ENCODE results near the gene ZNF500.

The ZNF500 gene

DNA sequence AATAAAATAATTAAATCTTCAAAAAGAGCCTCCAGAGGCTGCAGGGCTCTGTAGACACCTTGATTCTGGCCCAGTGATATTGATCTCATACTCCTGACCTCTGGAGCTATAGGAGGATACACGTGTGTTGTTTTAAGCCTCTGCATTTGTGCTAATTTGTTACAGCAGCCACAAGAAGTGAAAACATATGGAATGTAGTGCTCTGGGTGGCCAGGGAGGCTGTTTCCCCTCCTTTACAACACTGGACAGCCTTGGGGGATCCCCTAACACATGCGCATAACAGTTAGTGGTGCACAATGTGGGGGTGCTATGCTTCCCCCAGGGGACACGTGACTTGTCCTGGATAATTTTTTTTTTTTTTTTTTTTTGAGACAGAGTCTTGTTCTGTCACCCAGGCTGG lies 4.7 kb upstream of the ZNF500 start:
- no peak for DNase-seq (ENCODE audit: insufficient read length, low spot score)
- FAIRE-seq = no peak
- TF ChIP-seq POLR2A (IDR thresholded peaks at IDR 0.05; ENCODE audit: low read depth, low read length) = no peak

DNA sequence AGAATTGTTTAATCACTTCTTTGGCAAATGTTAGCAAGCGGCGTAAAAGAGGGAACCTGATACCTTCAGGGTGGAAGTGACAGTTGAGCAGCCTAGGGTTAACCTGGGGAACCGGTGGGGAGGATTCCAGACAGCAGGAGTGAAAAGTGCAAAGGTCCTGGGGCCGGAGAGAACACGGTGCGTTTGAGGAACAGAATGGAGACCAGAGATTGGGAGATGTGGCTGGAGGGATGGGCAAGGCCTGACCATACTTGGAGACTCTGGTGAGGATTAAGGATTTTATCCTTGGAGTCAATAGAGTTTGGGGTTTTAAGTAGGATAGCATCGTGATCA lies 2.3 kb upstream of the ZNF500 start:
- FAIRE-seq (no peak), DNase-seq (ENCODE audit: insufficient read length, low spot score) (no peak)
- no peak for TF ChIP-seq POLR2A (IDR thresholded peaks at IDR 0.05; ENCODE audit: low read depth, low read length)

GRCh38 chr16:4768549-4769305 lies 1.8 kb upstream of the ZNF500 start:
- TF ChIP-seq POLR2A (IDR thresholded peaks at IDR 0.05; ENCODE audit: low read depth, low read length) = peak; percentile 80
- no peak for FAIRE-seq

GRCh38 chr16:4767872-4768548 lies 1.0 kb upstream of the ZNF500 start:
- no peak for TF ChIP-seq POLR2A (IDR thresholded peaks at IDR 0.05; ENCODE audit: low read depth, low read length)
- DNase-seq (ENCODE audit: insufficient read length, low spot score) = no peak
- no peak for FAIRE-seq

More at GRCh38 chr16:4768549-4769305, 1.8 kb upstream of the ZNF500 start:
- peak; percentile 98 for DNase-seq (ENCODE audit: insufficient read length, low spot score)

DNA sequence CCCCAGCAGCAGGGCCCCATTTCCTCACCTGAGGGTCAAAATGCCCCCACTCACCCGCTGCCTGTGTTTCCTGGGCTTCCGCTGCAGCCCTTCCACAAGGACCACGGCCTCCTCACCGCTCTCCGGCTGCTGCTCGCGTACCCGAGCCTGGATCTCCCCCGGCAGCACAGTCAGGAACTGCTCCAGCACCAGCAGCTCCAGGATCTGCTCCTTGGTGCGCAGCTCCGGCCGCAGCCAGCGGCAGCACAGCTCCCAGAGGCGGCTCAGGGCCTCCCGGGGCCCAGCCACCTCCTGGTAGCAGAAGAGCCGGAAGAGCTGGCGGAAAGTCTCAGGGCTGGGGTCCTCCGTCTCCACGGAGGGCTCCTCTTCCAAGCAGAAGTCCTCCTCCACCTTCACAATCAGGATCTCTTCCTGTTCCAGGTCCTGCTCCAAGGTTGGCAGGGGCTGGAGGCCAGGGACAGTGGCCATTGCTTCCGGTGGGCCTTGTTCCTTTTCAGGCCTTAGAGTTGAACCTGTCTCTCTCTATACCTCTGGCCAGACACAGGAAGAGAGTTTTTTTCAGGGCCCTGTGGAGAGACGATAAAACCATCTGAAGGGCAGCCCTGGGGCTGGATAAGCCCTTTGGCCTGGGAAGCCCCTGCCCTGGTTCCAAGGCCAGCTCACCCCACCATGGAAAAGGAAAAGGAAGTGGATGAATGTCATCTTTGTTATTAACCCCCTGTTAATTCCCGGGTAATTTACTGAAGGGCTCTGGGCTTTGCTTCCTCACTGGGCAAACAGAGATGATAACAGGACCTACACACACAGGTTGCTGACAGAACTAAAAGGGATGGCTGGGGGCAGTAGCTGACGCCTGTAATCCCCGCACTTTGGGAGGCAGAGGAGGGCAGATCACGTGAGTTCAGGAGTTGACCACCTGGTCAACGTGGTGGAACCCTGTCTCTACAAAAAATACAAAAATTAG lies 1.2 kb downstream of the ZNF500 start:
- no peak for DNase-seq (ENCODE audit: insufficient read length, low spot score)
- FAIRE-seq = no peak
- TF ChIP-seq POLR2A (IDR thresholded peaks at IDR 0.05; ENCODE audit: low read depth, low read length) = no peak

DNA sequence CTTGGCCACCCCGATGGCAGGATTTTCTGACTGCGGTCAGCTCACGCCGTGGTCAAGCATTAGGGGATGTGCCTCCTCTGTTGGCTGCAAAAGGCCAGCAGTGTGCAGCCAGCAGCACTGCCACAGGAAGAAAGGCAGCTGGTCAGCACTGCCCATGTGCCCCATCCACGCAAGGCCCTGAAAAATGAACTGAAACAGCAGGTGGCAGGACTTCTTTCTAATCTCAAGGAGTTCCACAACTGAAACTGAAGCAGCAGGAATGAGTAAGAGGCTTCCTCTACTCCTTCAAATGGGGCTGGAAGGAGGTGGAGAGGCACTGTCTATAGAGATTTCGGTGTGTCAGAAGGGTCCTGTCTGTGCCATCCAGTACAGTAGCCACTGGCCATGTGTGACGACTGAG lies 3.2 kb downstream of the ZNF500 start:
- FAIRE-seq = no peak
- DNase-seq (ENCODE audit: insufficient read length, low spot score) = no peak
- no peak for TF ChIP-seq POLR2A (IDR thresholded peaks at IDR 0.05; ENCODE audit: low read depth, low read length)

DNA sequence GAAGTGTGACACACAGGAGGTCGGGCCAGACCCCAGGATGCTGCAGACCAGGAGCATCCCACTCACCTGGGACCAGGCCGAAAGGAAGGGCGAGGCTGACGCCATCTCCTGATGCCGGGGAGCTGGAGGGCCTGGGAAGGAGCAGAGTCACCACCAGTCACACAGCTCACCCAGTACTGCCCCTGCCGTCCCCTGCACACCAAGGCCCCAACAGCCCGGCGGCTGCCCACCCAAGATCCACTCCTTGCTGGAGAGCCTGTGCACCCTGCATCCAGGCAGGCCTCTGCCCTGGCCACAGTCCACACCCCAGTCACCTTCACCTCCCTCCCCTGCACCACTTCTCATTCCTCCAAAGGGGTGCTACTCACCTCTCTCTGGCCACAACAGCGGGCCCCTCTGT lies 4.8 kb downstream of the ZNF500 start:
- TF ChIP-seq POLR2A (IDR thresholded peaks at IDR 0.05; ENCODE audit: low read depth, low read length) = no peak
- no peak for DNase-seq (ENCODE audit: insufficient read length, low spot score)
- no peak for FAIRE-seq

DNA sequence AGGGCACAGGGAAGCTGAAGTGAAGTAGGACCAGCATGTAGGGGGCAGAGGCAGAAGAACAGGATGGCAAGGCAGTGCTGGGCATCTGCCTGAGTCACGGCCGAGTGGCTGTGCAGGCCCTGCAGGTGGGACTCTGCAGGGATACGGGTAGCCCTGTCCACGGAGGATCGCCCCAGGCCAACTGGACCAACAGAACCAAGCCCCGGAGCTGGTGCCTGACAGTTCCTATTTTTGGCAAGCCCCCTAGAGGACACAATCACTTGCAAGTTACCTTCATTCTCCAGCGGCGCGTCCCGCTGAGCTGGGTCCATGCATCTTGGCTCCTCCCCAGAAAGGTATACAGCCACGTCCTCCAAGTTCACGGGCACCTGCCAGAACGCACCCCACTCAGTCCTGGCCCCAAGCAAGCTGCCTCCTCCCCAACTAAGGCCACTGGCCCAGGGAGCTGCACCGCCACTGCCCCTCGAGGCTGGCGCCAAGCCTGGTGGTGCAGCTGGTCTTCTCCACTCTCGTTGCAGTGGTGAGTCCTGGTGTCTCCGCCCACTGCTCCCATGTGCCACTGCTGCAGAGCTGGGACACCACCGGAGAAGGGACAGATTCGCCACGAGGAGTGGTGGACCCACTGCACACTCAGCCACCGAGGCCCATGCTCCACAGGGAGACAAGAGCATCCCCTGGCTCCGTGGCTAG lies 6.6 kb downstream of the ZNF500 start:
- FAIRE-seq (no peak), DNase-seq (ENCODE audit: insufficient read length, low spot score) (no peak)
- no peak for TF ChIP-seq POLR2A (IDR thresholded peaks at IDR 0.05; ENCODE audit: low read depth, low read length)

GRCh38 chr16:4755687-4756086 lies 11.3 kb downstream of the ZNF500 start:
- DNase-seq (ENCODE audit: insufficient read length, low spot score) (no peak), FAIRE-seq (no peak)
- TF ChIP-seq POLR2A (IDR thresholded peaks at IDR 0.05; ENCODE audit: low read depth, low read length) = no peak

DNA sequence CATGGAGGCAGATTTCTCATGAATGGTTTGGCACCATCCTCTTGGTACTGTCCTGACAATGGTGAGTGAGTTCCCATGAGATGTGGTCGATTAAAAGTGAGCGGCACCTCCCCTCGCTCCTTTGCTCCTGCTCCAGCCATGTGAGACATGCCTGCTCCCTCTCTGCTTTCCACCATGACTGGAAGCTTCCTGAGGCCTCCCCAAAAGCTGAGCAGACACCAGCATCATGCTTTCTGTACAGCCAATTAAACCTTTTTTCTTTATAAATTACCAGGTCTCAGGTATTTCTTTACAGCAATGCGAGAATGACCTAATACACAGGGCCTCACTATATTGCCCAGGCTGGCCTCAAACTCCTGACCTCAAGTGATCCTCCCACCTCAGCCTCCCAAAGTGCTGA lies 12.1 kb downstream of the ZNF500 start:
- no peak for DNase-seq (ENCODE audit: insufficient read length, low spot score)
- TF ChIP-seq POLR2A (IDR thresholded peaks at IDR 0.05; ENCODE audit: low read depth, low read length) = no peak
- FAIRE-seq = no peak

DNA sequence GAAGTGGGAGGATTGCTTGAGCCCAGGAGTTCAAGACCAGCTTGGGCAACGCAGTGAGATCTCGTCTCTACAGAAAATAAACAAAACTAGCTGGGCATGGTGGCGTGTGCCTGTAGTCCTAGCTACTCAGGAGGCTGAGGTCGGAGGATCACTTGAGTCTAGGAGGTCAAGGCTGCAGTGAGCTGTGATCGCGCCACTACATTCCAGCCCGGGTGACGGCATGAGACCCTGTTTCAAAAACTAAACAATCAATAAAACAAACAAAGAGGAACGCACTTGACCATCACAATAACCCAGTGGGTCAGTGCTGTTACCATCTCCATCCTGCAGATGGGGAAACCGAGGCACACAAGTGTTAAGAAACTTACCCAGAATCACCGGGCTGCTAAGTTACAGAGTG lies 13.7 kb downstream of the ZNF500 start:
- FAIRE-seq = no peak
- no peak for TF ChIP-seq POLR2A (IDR thresholded peaks at IDR 0.05; ENCODE audit: low read depth, low read length)
- no peak for DNase-seq (ENCODE audit: insufficient read length, low spot score)

- FAIRE-seq = no peak
- DNase-seq (ENCODE audit: insufficient read length, low spot score) = no peak
- no peak for TF ChIP-seq POLR2A (IDR thresholded peaks at IDR 0.05; ENCODE audit: low read depth, low read length)
Measured at GRCh38 chr16:4752351-4753100, 14.4 kb downstream of the ZNF500 start.

DNA sequence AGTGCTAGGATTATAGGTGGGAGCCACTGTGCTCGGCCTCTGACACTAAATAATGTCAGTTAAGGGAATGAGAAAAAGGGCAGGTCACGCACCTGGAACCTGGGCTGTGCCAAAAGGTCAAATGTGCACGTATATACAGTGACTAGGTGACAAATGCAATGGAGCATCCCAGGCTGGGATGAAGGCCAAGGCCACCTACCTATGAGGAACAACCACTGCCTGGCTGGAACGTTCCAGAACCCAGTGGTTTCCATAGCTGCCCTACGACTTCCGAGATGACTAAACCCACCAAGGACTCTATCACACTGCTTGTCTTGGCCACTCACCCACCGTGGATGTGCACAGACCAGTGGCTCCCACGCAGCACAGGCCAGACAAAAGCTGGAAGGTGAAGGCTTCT lies 16.1 kb downstream of the ZNF500 start:
- no peak for FAIRE-seq

More for the DNA sequence above, 16.1 kb downstream of the ZNF500 start:
- no peak for DNase-seq (ENCODE audit: insufficient read length, low spot score)
- no peak for TF ChIP-seq POLR2A (IDR thresholded peaks at IDR 0.05; ENCODE audit: low read depth, low read length)

Data from H54 (cell line).